ENCODE data around the gene BROX.
"Not testable (repeated sequence)": the region's sequence is repeated elsewhere in the genome, so short reads cannot be mapped to it uniquely, and the experiment has no call there.

BROX gene

DNA sequence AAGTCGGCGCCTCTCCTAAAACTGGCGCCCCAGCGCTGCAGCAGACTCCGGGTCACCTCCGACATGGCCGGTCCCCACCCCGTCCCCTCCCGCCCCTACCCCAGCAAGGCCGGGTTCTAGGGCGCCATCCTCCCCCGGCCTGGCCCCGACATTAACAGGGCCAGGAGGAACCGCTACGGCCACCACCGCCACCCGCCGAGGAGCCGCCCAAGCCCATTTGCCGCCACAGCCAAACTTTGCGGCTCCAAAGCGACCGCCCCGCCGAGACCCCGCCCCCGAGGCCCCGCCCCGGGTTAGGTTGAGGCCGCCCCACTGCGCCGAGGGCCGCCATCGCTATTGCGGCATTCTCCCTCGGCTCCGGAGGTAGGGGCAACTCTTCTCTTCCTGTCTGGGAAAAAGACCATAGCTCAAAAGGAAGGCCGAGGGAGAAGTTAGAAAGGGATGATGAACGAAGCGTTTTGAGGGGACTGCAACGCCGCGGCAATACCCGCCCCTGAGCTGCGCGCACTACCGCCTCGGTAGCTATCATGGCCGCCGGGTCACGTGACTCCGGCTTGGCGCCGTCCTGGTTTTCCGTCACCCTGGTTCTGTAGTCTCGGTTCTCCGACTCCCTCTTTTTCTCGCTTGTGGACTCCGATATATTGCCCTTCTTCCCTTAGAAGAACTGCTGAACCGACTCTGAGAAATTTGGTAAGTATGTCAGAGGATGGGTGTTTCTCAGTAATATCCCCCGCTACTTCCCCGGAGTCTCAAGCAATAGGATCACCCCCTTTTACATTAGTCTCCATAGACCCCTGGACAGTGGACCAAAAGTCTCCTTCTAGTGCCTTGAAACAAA, at the start of gene BROX, which contains the start of gene AIDA:
Gene BROX, plus strand, starts transcription at position 312 of the 838 bp plus-strand sequence. CDS start 3,136 bp downstream, outside the sequence.
Gene AIDA, minus strand, starts transcription at position 239 of the 838 bp plus-strand sequence. Its CDS starts 174 bp downstream, at position 65.
- Mint-ChIP-seq H3K36me3 (ENCODE audit: low read depth) (peaks cover 78% of the 10 kb centered on the region), H3K27ac (peak within 1 kb of the TSS; percentile 100), H3K27me3 (no peaks in the 10 kb centered on the region), H3K4me3 (peak within 1 kb of the TSS; percentile 96), H3K4me1 (ENCODE audit: low read depth) (peaks cover 56% of the 10 kb centered on the region), H3K9me3 (no peaks in the 10 kb centered on the region)
- DNase-seq = peak; percentile 99

GRCh38 chr1:222663431-222663934, 48.9 kb upstream of the BROX start:
- Mint-ChIP-seq H3K9me3 (no peaks in the 10 kb centered on the region), H3K36me3 (ENCODE audit: low read depth) (peaks cover 92% of the 10 kb centered on the region), H3K4me3 (no peak overlapping the region), H3K4me1 (ENCODE audit: low read depth) (peaks cover 12% of the 10 kb centered on the region), H3K27me3 (no peaks in the 10 kb centered on the region), H3K27ac (no peak overlapping the region)
- no peak for DNase-seq

- Mint-ChIP-seq H3K27me3 (no peaks in the 10 kb centered on the region), H3K4me3 (no peak overlapping the region), H3K9me3 (no peaks in the 10 kb centered on the region), H3K36me3 (ENCODE audit: low read depth) (peaks cover 82% of the 10 kb centered on the region), H3K27ac (peak overlapping the region; percentile 33), H3K4me1 (ENCODE audit: low read depth) (peaks cover 19% of the 10 kb centered on the region)
- DNase-seq = no peak
Measured at GRCh38 chr1:222665964-222666363, 46.4 kb upstream of the BROX start.

GRCh38 chr1:222668184-222668583, 44.2 kb upstream of the BROX start:
- not testable (repeated sequence) for H3K9me3 Mint-ChIP-seq, DNase-seq, H3K4me3 Mint-ChIP-seq, H3K27me3 Mint-ChIP-seq
- peak overlapping the region; percentile 26 for H3K27ac Mint-ChIP-seq
- H3K36me3 Mint-ChIP-seq (ENCODE audit: low read depth) = peaks cover 81% of the 10 kb centered on the region
- peaks cover 22% of the 10 kb centered on the region for H3K4me1 Mint-ChIP-seq (ENCODE audit: low read depth)

DNA sequence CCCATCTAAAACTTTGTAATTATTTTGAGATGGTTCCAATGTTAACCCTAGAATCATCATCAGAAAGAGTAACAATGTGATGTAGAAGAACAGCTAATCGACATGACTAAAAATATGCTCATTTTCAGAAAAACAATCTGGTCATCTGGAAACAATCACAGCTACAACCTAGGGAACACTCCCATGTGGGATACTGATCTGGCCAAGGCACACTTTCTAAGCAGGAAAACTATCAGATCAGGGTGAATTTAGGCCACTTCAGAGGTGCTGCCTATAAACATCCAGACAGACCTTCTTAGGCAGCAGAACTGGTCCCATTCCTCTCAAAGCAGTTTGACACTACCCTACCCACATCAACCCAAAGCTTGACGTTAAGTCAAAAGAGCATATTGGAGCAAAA, 43.3 kb upstream of the BROX start:
- Mint-ChIP-seq H3K36me3 (ENCODE audit: low read depth) (peaks cover 80% of the 10 kb centered on the region), H3K4me1 (ENCODE audit: low read depth) (peaks cover 22% of the 10 kb centered on the region)
- not testable (repeated sequence) for H3K9me3 Mint-ChIP-seq, DNase-seq, H3K4me3 Mint-ChIP-seq, H3K27ac Mint-ChIP-seq, H3K27me3 Mint-ChIP-seq

GRCh38 chr1:222670110-222670509, 42.3 kb upstream of the BROX start:
- Mint-ChIP-seq H3K27ac (peak overlapping the region; percentile 82), H3K27me3 (no peaks in the 10 kb centered on the region), H3K36me3 (ENCODE audit: low read depth) (peaks cover 80% of the 10 kb centered on the region), H3K4me3 (no peak overlapping the region), H3K4me1 (ENCODE audit: low read depth) (peaks cover 22% of the 10 kb centered on the region), H3K9me3 (no peaks in the 10 kb centered on the region)
- DNase-seq = no peak

- H3K4me3 Mint-ChIP-seq = no peak overlapping the region
- H3K27ac Mint-ChIP-seq = no peak overlapping the region
- H3K9me3 Mint-ChIP-seq = no peaks in the 10 kb centered on the region
- no peaks in the 10 kb centered on the region for H3K27me3 Mint-ChIP-seq
- H3K4me1 Mint-ChIP-seq (ENCODE audit: low read depth) = peaks cover 5% of the 10 kb centered on the region
- peaks cover 62% of the 10 kb centered on the region for H3K36me3 Mint-ChIP-seq (ENCODE audit: low read depth)
- DNase-seq = no peak
Measured at GRCh38 chr1:222680080-222680479, 32.3 kb upstream of the BROX start.

- Mint-ChIP-seq H3K4me1 (ENCODE audit: low read depth) (peaks cover 15% of the 10 kb centered on the region), H3K27ac (no peak overlapping the region), H3K27me3 (no peaks in the 10 kb centered on the region), H3K9me3 (no peaks in the 10 kb centered on the region), H3K36me3 (ENCODE audit: low read depth) (peaks cover 43% of the 10 kb centered on the region), H3K4me3 (no peak overlapping the region)
- DNase-seq = no peak
Measured at GRCh38 chr1:222691016-222691415, 21.3 kb upstream of the BROX start.

DNA sequence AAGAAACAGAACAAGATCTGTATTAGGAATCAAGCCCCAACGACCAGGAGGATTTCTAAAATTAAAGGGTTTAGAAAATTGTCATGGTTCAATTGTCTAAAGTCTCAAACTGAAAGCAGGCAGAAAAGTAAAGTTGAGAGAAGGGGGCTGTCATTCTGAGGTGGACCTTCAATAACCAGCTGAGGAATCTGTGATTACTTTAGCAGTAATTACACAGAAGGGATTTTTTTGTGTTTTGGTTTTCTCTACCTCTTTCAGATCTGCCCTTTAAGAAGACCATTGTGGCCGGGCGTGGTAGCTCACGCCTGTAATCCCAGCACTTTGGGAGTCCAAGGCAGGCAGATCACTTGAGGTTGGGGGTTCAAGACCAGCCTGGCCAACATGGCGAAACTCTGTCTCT, 17.4 kb upstream of the BROX start:
- peaks cover 27% of the 10 kb centered on the region for H3K4me1 Mint-ChIP-seq (ENCODE audit: low read depth)
- H3K9me3 Mint-ChIP-seq = no peaks in the 10 kb centered on the region
- peaks cover 37% of the 10 kb centered on the region for H3K36me3 Mint-ChIP-seq (ENCODE audit: low read depth)
- no peaks in the 10 kb centered on the region for H3K27me3 Mint-ChIP-seq
- no peak overlapping the region for H3K4me3 Mint-ChIP-seq
- DNase-seq = no peak
- H3K27ac Mint-ChIP-seq = no peak overlapping the region

DNA sequence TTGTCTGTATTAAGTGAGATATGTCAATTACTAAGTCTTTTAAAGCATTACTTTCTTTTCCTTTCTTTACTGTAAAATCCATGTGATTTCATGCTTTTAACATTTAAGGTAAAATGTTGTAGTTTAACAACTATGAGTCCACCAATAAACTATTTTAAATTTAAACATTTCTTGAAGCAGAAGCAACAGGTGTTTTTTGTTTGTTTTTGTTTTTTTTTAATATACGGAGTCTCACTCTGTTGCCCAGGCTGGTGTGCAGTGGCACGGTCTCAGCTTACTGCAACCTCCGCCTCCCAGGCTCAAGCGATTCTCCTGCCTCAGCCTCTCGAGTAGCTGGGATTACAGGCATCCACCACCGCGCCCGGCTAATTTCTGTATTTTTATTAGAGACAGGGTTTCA, 15.6 kb upstream of the BROX start:
- DNase-seq = no peak
- H3K36me3 Mint-ChIP-seq (ENCODE audit: low read depth) = peaks cover 45% of the 10 kb centered on the region
- H3K9me3 Mint-ChIP-seq = no peaks in the 10 kb centered on the region
- no peaks in the 10 kb centered on the region for H3K27me3 Mint-ChIP-seq
- H3K4me1 Mint-ChIP-seq (ENCODE audit: low read depth) = peaks cover 27% of the 10 kb centered on the region
- H3K27ac Mint-ChIP-seq = peak overlapping the region; percentile 40
- H3K4me3 Mint-ChIP-seq = no peak overlapping the region

DNA sequence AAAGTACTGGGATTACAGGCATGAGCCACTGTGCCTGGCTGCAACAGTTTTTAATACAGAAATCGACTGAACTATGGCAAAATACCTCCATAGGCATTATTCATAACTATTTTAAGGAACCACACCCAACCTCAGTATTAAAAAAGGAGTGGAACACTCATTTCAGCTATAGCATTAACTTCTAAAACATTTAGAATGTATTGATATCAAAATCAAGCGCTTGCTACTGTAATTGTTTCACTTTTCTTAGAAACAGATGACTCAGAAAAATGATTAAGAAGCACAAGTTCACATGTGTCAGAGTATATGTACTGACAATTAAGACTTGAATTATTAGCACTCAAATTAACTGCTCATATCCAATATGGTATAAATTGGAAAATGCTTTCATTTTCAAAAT, 15.2 kb upstream of the BROX start:
- H3K27me3 Mint-ChIP-seq = no peaks in the 10 kb centered on the region

DNA sequence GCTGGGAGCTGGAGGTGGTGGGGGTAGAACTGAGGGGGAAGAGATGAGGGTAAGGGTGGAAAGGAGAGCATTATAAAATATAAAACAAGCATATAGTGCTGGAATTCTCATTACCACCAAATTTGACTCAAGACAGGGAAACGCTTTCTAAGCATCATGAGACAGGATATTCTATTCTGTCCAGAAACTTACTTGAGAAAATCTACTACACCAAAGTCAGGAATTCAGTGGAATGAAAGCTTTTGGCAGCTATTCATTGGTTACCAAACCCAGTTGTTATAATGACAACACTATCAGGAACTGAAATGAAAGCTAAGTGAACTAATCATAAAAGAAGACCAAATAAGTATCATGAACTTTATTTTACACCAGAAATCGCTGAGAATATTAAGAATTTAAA, 14.5 kb upstream of the BROX start:
- peaks cover 24% of the 10 kb centered on the region for H3K4me1 Mint-ChIP-seq (ENCODE audit: low read depth)
- H3K9me3 Mint-ChIP-seq = no peaks in the 10 kb centered on the region
- H3K36me3 Mint-ChIP-seq (ENCODE audit: low read depth) = peaks cover 43% of the 10 kb centered on the region
- no peaks in the 10 kb centered on the region for H3K27me3 Mint-ChIP-seq
- DNase-seq = no peak
- H3K4me3 Mint-ChIP-seq = no peak overlapping the region
- H3K27ac Mint-ChIP-seq = no peak overlapping the region

More for the DNA sequence above, 15.2 kb upstream of the BROX start:
- H3K36me3 Mint-ChIP-seq (ENCODE audit: low read depth) = peaks cover 43% of the 10 kb centered on the region
- DNase-seq = no peak
- H3K4me3 Mint-ChIP-seq = no peak overlapping the region
- H3K9me3 Mint-ChIP-seq = no peaks in the 10 kb centered on the region
- peak overlapping the region; percentile 40 for H3K27ac Mint-ChIP-seq
- H3K4me1 Mint-ChIP-seq (ENCODE audit: low read depth) = peaks cover 27% of the 10 kb centered on the region

DNA sequence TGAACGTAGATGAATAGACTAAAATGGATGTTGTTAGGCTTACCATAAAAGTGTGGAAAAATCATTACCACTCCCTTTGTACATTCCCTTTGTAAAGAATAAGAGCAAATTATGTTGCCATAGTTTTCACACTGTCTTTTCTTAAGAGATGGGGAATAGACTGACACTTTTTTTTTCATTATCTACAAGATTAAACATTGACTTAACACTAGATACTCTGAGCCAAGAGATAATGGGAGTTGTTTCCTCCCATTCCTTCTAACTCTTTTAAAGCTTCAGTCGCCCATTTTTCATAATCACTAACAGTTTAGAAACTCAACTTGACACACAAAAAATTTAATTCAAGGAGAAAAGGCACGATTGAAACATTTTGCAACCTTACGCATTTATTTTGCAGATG, 10.2 kb upstream of the BROX start:
- no peaks in the 10 kb centered on the region for H3K27me3 Mint-ChIP-seq

DNA sequence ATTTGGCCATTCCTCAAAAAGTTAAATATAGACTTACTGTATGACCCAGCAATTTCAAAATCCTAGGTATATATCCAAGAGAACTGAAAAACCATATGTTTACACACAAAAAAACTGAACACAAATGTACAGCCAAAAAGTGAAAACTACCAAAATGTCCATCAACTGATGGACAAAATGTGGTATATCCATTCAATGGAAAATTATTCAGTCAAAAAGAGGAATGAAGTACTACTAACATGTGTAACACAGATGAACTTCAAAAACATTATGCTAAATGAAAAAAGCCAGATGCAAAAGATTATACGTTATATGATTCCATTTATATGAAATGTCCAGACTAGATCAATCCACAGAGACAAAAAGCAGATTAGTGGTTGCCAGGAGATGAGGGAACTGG, 8.1 kb upstream of the BROX start:
- peaks cover 70% of the 10 kb centered on the region for H3K36me3 Mint-ChIP-seq (ENCODE audit: low read depth)

More for the DNA sequence above, 10.2 kb upstream of the BROX start:
- no peak overlapping the region for H3K27ac Mint-ChIP-seq
- H3K4me3 Mint-ChIP-seq = no peak overlapping the region
- H3K9me3 Mint-ChIP-seq = no peaks in the 10 kb centered on the region
- H3K4me1 Mint-ChIP-seq (ENCODE audit: low read depth) = peaks cover 44% of the 10 kb centered on the region
- no peak for DNase-seq
- H3K36me3 Mint-ChIP-seq (ENCODE audit: low read depth) = peaks cover 65% of the 10 kb centered on the region

DNA sequence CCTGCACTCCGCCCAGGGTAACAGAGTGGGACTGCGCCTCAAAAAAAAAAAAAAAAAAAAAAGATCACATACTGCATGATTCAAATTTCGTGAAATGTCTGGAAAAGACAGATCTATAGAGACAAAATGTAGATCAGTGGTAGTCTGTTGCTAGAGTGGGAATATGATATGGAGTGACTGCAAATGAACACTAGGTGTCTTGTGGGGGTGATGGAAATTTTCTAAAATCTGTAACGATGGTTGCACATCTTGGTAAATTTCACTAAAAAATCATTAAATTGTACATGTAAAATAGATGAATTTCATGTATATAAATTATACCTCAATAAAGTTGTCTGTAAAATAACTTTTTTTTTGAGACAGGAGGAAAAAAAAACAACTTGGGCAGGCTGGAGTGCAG, 5.5 kb upstream of the BROX start:
- no peaks in the 10 kb centered on the region for H3K9me3 Mint-ChIP-seq
- no peaks in the 10 kb centered on the region for H3K27me3 Mint-ChIP-seq
- H3K4me3 Mint-ChIP-seq = no peak overlapping the region
- H3K4me1 Mint-ChIP-seq (ENCODE audit: low read depth) = peaks cover 70% of the 10 kb centered on the region
- H3K36me3 Mint-ChIP-seq (ENCODE audit: low read depth) = peaks cover 74% of the 10 kb centered on the region
- H3K27ac Mint-ChIP-seq = no peak overlapping the region
- DNase-seq = no peak

More for the DNA sequence above, 8.1 kb upstream of the BROX start:
- no peaks in the 10 kb centered on the region for H3K27me3 Mint-ChIP-seq
- H3K4me1 Mint-ChIP-seq (ENCODE audit: low read depth) = peaks cover 54% of the 10 kb centered on the region
- no peak overlapping the region for H3K4me3 Mint-ChIP-seq
- H3K27ac Mint-ChIP-seq = no peak overlapping the region
- H3K9me3 Mint-ChIP-seq = no peaks in the 10 kb centered on the region
- no peak for DNase-seq

Data from activated T-cell treated with anti-CD3 and anti-CD28 coated beads, Interleukin-2, amount 50 U/mL, for 24 hours (primary cell).